Heart left ventricle (tissue), 16 donors: ENCODE measurements around the gene GLT1D1. TPM values are rescaled to one million over a fixed set of nuclear protein-coding genes. Genes with fewer than 3 reads are reported as not detected.

ENCODE experiments used
- ATAC-seq, 4 donors: fragments of 200-7000 bp; cut with Tn5 transposase; one replicate each; pipeline ENCODE4 v1.9.1; 2020 to 2022; ENCODE audit warnings: moderate library complexity in 4 of 4, mild to moderate bottlenecking in 3 of 4, moderate number of reproducible peaks in 1 of 4
- DNase-seq, 5 donors: peaks; one replicate each; pipeline ENCODE4 v3.0.0-alpha.2; 2020
- H3K27ac ChIP-seq, 12 donors: fragments of 200-600 bp; sonication (generic) in 4 of 12; one replicate each; pipeline versions ENCODE4 v1.5.0 to v1.8.0; 2016 to 2022; ENCODE audit warnings: mild to moderate bottlenecking in 2 of 12
- H3K27me3 ChIP-seq, 9 donors: fragments of 200-600 bp; sonication (generic) in 2 of 9; one replicate each; pipeline versions ENCODE4 v1.5.1 to v1.8.0; 2016 to 2022; ENCODE audit warnings: mild to moderate bottlenecking in 3 of 9
- H3K36me3 ChIP-seq, 9 donors: fragments of 200-600 bp; sonication (generic) in 2 of 9; one replicate each; pipeline versions ENCODE4 v1.5.0 to v1.8.0; 2018 to 2022; ENCODE audit warnings: mild to moderate bottlenecking in 2 of 9
- H3K4me1 ChIP-seq, 12 donors: fragments of 200-600 bp; sonication (generic) in 4 of 12; one replicate each; pipeline versions ENCODE4 v1.5.0 to v1.8.0; 2016 to 2022; ENCODE audit warnings: mild to moderate bottlenecking in 3 of 12
- H3K4me3 ChIP-seq, 12 donors: fragments of 200-600 bp; sonication (generic) in 4 of 12; one replicate each; pipeline versions ENCODE4 v1.5.0 to v1.8.0; 2017 to 2022; ENCODE audit warnings: mild to moderate bottlenecking in 9 of 12, moderate library complexity in 4 of 12
- H3K9me3 ChIP-seq, 12 donors: fragments of 200-600 bp; sonication (generic) in 4 of 12; one replicate each; pipeline versions ENCODE4 v1.5.0 to v1.8.0; 2016 to 2022; ENCODE audit warnings: mild to moderate bottlenecking in 1 of 12
- POLR2A ChIP-seq, 2 donors: fragments of 450-650 bp; IDR thresholded peaks; one replicate each; pipeline ENCODE4 v1.6.1; 2017; ENCODE audit warnings: antibody characterized with exemption in 2 of 2, mild to moderate bottlenecking in 2 of 2, moderate library complexity in 2 of 2
- whole genome bisulfite sequencing, 4 donors: extraction: QIAGEN DNeasy Blood & Tissue Kit in 2 of 4; methylation state at CpG; one replicate each; pipeline versions ENCODE4 v1.1.5 to v1.1.7; 2013 to 2018; 5-methylcytosine and 5-hydroxymethylcytosine counted together
- intact Hi-C, 10 donors: fragments of 100-400 bp; cut with DNase I; formaldehyde crosslinking; loops; one replicate each; pipeline versions ENCODE4 v1.11.1 to v1.14.2; 2022
- polyA plus RNA-seq, 2 donors: library from polyadenylated mRNA; stranded (reverse); fragments of 200-250 nt; gene quantifications; one replicate each; pipeline ENCODE4 v1.2.3, GENCODE V29; 2013
- total RNA-seq, 9 donors: library from RNA; depleted of rRNA in 2 of 9; stranded (reverse); fragments of >200 nt in 2 of 9; fragmentation: NEBNext Ultra II Directional in 3 of 9; extraction: Animal tissue kit (Norgen Biotek cat#: 25700) in 3 of 9; gene quantifications; one replicate each; pipeline versions ENCODE4 v1.1.0 to v1.2.4, GENCODE V29; 2016 to 2023
- TF ChIP-seq, protein P1 (sequence below), 12 donors: fragments of 200-600 bp; sonication (generic) in 4 of 12; IDR thresholded peaks; one replicate each; pipeline versions ENCODE4 v1.5.0 to v1.8.0; 2018 to 2022; ENCODE audit warnings: antibody characterized with exemption in 12 of 12, mild to moderate bottlenecking in 5 of 12
- donor health status: ischemic (EF 13 %, LVEDD 7.1; RV severe dilation, severe dysfunction).
- donor health status: healthy with polysubstance abuse.
- donor health status: DM: no; HTN: yes; CAD: no.
- donor health status: DM: no; HTN: no; CAD: no.
- donor health status: ischemic (EF 25% LVEDD 6.9; RV normal size, moderate dysfunction).
- donor health status: ischemic (EF 25% LVEDD 5.7; RV mildly dilated, moderate dysfunction).
- donor health status: healthy.
- donor health status: DM: yes; HTN: yes; CAD: no.
- donor health status: ischemic (EF 35%, LVEDD 5.7; RV mildly dilated, moderate dysfunction).
- donor health status: nonischemic (EF 11% LVEDD 7.7; RV severe dilation, severe dysfunction).
- donor health status: DM: yes; HTN: yes; CAD: no.
- donor health status: PGD.
- donor health status: ischemic (EF 29% LVEDD 5.4; RV normal size, mild dysfunction).
- donor health status: nonischemic (EF 23%, LVEDD 6.1; RV moderate dilation, normal function).

The GLT1D1 gene
- total and polyA plus RNA-seq, 11 donors, result 0.11 to 2.3 (median 0.38) TPM

DNA sequence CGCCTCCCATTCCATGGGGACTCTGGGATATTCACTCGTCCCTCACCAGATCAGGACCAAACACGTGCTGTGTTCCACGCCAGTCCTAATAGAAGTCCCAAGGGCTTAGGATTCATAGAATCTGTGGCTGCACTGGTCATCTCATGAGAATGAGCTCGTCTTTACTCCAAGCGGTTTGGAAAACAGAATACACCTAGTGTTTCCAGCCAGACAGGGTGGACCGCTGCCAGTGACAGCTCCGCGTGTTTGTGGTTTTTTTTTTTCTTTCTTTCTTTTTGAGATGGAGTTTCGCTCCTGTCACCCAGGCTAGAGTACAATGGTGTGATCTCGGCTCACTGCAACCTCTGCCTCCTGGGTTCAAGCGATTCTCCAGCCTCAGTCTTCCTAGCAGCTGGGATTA, 75.1 kb downstream of the GLT1D1 start:
- Histone ChIP-seq H3K4me3 (no peak overlapping the region), H3K9me3 (no peaks in the 10 kb centered on the region), H3K36me3 (no peaks in the 10 kb centered on the region), H3K4me1 (no peaks in the 10 kb centered on the region), H3K27me3 (no peaks in the 10 kb centered on the region), H3K27ac (no peak overlapping the region)
- intact Hi-C loops, result no loop called here
- no peak for DNase-seq
- ATAC-seq, result no peak
- WGBS, 4 donors, result 79 to 85% (median 82%) methylated on average over 12 of the region's 12 CpGs
- TF ChIP-seq, protein P1, sequence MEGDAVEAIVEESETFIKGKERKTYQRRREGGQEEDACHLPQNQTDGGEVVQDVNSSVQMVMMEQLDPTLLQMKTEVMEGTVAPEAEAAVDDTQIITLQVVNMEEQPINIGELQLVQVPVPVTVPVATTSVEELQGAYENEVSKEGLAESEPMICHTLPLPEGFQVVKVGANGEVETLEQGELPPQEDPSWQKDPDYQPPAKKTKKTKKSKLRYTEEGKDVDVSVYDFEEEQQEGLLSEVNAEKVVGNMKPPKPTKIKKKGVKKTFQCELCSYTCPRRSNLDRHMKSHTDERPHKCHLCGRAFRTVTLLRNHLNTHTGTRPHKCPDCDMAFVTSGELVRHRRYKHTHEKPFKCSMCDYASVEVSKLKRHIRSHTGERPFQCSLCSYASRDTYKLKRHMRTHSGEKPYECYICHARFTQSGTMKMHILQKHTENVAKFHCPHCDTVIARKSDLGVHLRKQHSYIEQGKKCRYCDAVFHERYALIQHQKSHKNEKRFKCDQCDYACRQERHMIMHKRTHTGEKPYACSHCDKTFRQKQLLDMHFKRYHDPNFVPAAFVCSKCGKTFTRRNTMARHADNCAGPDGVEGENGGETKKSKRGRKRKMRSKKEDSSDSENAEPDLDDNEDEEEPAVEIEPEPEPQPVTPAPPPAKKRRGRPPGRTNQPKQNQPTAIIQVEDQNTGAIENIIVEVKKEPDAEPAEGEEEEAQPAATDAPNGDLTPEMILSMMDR (IDR thresholded peaks at IDR 0.05), result no peak
- TF ChIP-seq POLR2A (IDR thresholded peaks at IDR 0.05), result no peak

GRCh38 chr12:128929057-128929456, 75.8 kb downstream of the GLT1D1 start:
- Histone ChIP-seq H3K27me3 (no peaks in the 10 kb centered on the region), H3K9me3 (no peaks in the 10 kb centered on the region), H3K27ac (no peak overlapping the region), H3K36me3 (no peaks in the 10 kb centered on the region), H3K4me3 (no peak overlapping the region), H3K4me1 (no peaks in the 10 kb centered on the region)
- no peak for DNase-seq
- 85 to 91% (median 88%) methylated on average over 12 of the region's 12 CpGs for WGBS, 4 donors
- intact Hi-C loops, result no loop called here
- no peak for ATAC-seq
- TF ChIP-seq, protein P1 (IDR thresholded peaks at IDR 0.05), result no peak
- no peak for TF ChIP-seq POLR2A (IDR thresholded peaks at IDR 0.05)

DNA sequence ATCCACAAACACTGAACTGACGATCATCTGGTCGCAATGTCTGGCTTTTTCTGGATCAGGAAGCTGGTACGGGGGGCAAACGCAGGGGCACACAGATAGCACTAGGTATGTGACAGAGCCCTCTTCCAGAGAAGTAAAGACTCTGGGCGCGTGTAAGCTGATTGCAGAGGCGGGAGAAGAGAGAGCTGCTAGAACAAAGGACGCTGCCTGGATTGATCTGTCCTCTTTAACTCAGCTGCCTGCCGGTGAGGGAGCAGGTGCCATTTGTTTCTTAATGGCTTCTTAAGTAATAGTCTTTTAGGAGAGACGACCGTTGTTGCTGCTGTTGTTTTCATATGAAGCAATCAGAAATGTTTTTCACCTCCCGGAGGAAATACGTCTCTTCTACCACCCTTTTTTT, 77.3 kb downstream of the GLT1D1 start:
- 57 to 68% (median 66%) methylated on average over 13 of the region's 13 CpGs for WGBS, 4 donors
- intact Hi-C loops, result no loop called here

GRCh38 chr12:128932521-128932920, 79.2 kb downstream of the GLT1D1 start:
- Histone ChIP-seq H3K36me3 (no peaks in the 10 kb centered on the region), H3K9me3 (peaks cover 0 to 2% (median 0%) of the 10 kb centered on the region in 12 donors), H3K27ac (no peak overlapping the region), H3K4me1 (no peaks in the 10 kb centered on the region), H3K27me3 (no peaks in the 10 kb centered on the region), H3K4me3 (no peak overlapping the region)
- intact Hi-C loops, result no loop called here
- no peak for ATAC-seq
- TF ChIP-seq POLR2A (IDR thresholded peaks at IDR 0.05), result no peak
- TF ChIP-seq, protein P1 (IDR thresholded peaks at IDR 0.05), result no peak
- DNase-seq, result no peak
- 77 to 79% (median 78%) methylated on average over 20 of the region's 20 CpGs for WGBS, 4 donors

More for the DNA sequence above, 77.3 kb downstream of the GLT1D1 start:
- Histone ChIP-seq H3K9me3 (no peaks in the 10 kb centered on the region), H3K4me1 (no peaks in the 10 kb centered on the region), H3K36me3 (no peaks in the 10 kb centered on the region), H3K27me3 (no peaks in the 10 kb centered on the region), H3K27ac (no peak overlapping the region), H3K4me3 (no peak overlapping the region)
- no peak for ATAC-seq
- DNase-seq, result no peak
- TF ChIP-seq, protein P1 (IDR thresholded peaks at IDR 0.05), result no peak
- no peak for TF ChIP-seq POLR2A (IDR thresholded peaks at IDR 0.05)
